DND-41 (cell line): ENCODE data around the gene SEC16B.

ENCODE experiments used
- ATAC-seq: fragments of 200-7000 bp; cut with Tn5 transposase; 3 replicates; pipeline ENCODE4 v1.9.1; 2021; ENCODE audit warnings: low read depth; ENCODE audit not compliant: insufficient read depth
- DNase-seq: peaks from one replicate; pipeline ENCODE4 v3.0.0-alpha.2; 2020
- H2AFZ ChIP-seq: 2 replicates; pipeline ENCODE4 v1.6.0; 2012; ENCODE audit warnings: low read depth, low read length
- H3K27ac ChIP-seq: 2 replicates; pipeline ENCODE4 v1.5.1; 2012; ENCODE audit warnings: low read length, inconsistent platforms
- H3K27me3 ChIP-seq: fragments of 200-600 bp; sonication (generic); 2 replicates; pipeline ENCODE4 v1.6.0; 2012; ENCODE audit warnings: low read length, mild to moderate bottlenecking, inconsistent platforms; ENCODE audit not compliant: insufficient read depth, poor library complexity
- H3K36me3 ChIP-seq: 2 replicates; pipeline ENCODE4 v1.5.1; 2012; ENCODE audit warnings: low read length, inconsistent platforms; ENCODE audit not compliant: insufficient read depth
- H3K4me1 ChIP-seq: 2 replicates; pipeline ENCODE4 v1.5.1; 2012; ENCODE audit warnings: mild to moderate bottlenecking, low read length; ENCODE audit not compliant: insufficient read depth
- H3K4me2 ChIP-seq: 2 replicates; pipeline ENCODE4 v1.6.0; 2012; ENCODE audit warnings: mild to moderate bottlenecking, moderate library complexity, low read length, inconsistent platforms; ENCODE audit not compliant: insufficient read depth
- H3K4me3 ChIP-seq, 2 experiments: fragments of 200-600 bp in 1 of 2; shearing (Covaris generic) in 1 of 2; 2 replicates each; pipeline ENCODE4 v1.5.1; 2012 to 2016; ENCODE audit warnings: inconsistent platforms in 2 of 2, low read length in 2 of 2, mild to moderate bottlenecking in 2 of 2, low read depth in 1 of 2, moderate library complexity in 1 of 2
- H3K79me2 ChIP-seq: 2 replicates; pipeline ENCODE4 v1.6.0; 2012; ENCODE audit warnings: low read length, inconsistent platforms; ENCODE audit not compliant: insufficient read depth
- H3K9ac ChIP-seq: 2 replicates; pipeline ENCODE4 v1.6.0; 2012; ENCODE audit warnings: low read depth, mild to moderate bottlenecking, inconsistent platforms, low read length, moderate library complexity
- H3K9me3 ChIP-seq: 2 replicates; pipeline ENCODE4 v1.5.1; 2012; ENCODE audit warnings: low read length, moderate library complexity, mild to moderate bottlenecking, inconsistent platforms; ENCODE audit not compliant: insufficient read depth, severe bottlenecking
- H4K20me1 ChIP-seq: 2 replicates; pipeline ENCODE4 v1.6.0; 2012; ENCODE audit warnings: low read length; ENCODE audit not compliant: insufficient read depth
- CTCF ChIP-seq: IDR thresholded peaks from 2 replicates; pipeline ENCODE4 v1.5.1; 2012; ENCODE audit warnings: borderline replicate concordance, low read length, moderate library complexity, mild to moderate bottlenecking; ENCODE audit not compliant: poor library complexity, severe bottlenecking; ENCODE audit errors: extremely low read depth
- EZH2 ChIP-seq: IDR thresholded peaks from 3 replicates; pipeline ENCODE4 v1.6.1; 2012; ENCODE audit warnings: borderline replicate concordance, low read depth, mild to moderate bottlenecking, moderate library complexity, low read length, inconsistent platforms; ENCODE audit not compliant: severe bottlenecking

The SEC16B gene

GRCh38 chr1:177984761-177985160 is 14.9 kb upstream of the SEC16B start:
- H3K9me3 ChIP-seq, result no peaks in the 10 kb centered on the region
- DNase-seq (no peak), ATAC-seq (no peak)
- no peak overlapping the region for H3K27ac ChIP-seq
- H3K4me1 ChIP-seq, result no peaks in the 10 kb centered on the region
- H2AFZ ChIP-seq, result no peak overlapping the region
- no peak overlapping the region for H3K4me3 ChIP-seq
- H3K36me3 ChIP-seq, result no peaks in the 10 kb centered on the region
- no peak overlapping the region for H3K4me2 ChIP-seq
- no peak for TF ChIP-seq EZH2
- no peak for TF ChIP-seq CTCF
- no peaks in the 10 kb centered on the region for H3K79me2 ChIP-seq
- H3K27me3 ChIP-seq, result no peaks in the 10 kb centered on the region
- no peaks in the 10 kb centered on the region for H4K20me1 ChIP-seq
- H3K9ac ChIP-seq, result no peak overlapping the region

- Histone ChIP-seq H3K4me3 (no peak overlapping the region), H3K36me3 (no peaks in the 10 kb centered on the region), H3K9me3 (no peaks in the 10 kb centered on the region), H3K27me3 (no peaks in the 10 kb centered on the region), H3K79me2 (no peaks in the 10 kb centered on the region), H2AFZ (no peak overlapping the region), H3K9ac (no peak overlapping the region), H3K4me2 (no peak overlapping the region), H3K27ac (no peak overlapping the region), H3K4me1 (no peaks in the 10 kb centered on the region), H4K20me1 (no peaks in the 10 kb centered on the region)
- ATAC-seq, result no peak
- no peak for DNase-seq
- TF ChIP-seq EZH2 (no peak), CTCF (no peak)
Measured at GRCh38 chr1:177984136-177984525, 14.3 kb upstream of the SEC16B start.

- Histone ChIP-seq H3K27me3 (no peaks in the 10 kb centered on the region), H3K79me2 (no peaks in the 10 kb centered on the region), H3K9me3 (no peaks in the 10 kb centered on the region), H3K36me3 (no peaks in the 10 kb centered on the region), H3K27ac (no peak overlapping the region), H3K4me1 (no peaks in the 10 kb centered on the region), H3K9ac (no peak overlapping the region), H4K20me1 (no peaks in the 10 kb centered on the region), H2AFZ (no peak overlapping the region), H3K4me2 (no peak overlapping the region), H3K4me3 (no peak overlapping the region)
- DNase-seq (no peak), ATAC-seq (no peak)
- TF ChIP-seq CTCF, result no peak
- TF ChIP-seq EZH2, result no peak
Measured at GRCh38 chr1:177983482-177984135, 13.8 kb upstream of the SEC16B start.

GRCh38 chr1:177983077-177983476 is 13.2 kb upstream of the SEC16B start:
- no peak for ATAC-seq
- DNase-seq, result no peak
- H3K9ac ChIP-seq, result no peak overlapping the region

More at GRCh38 chr1:177983077-177983476, 13.2 kb upstream of the SEC16B start:
- H3K27ac ChIP-seq, result no peak overlapping the region
- no peaks in the 10 kb centered on the region for H4K20me1 ChIP-seq
- TF ChIP-seq CTCF, result no peak
- no peak for TF ChIP-seq EZH2
- H3K27me3 ChIP-seq, result no peaks in the 10 kb centered on the region
- H3K36me3 ChIP-seq, result no peaks in the 10 kb centered on the region
- H3K79me2 ChIP-seq, result no peaks in the 10 kb centered on the region
- no peak overlapping the region for H3K4me2 ChIP-seq
- H3K4me3 ChIP-seq, result no peak overlapping the region
- H2AFZ ChIP-seq, result no peak overlapping the region
- no peaks in the 10 kb centered on the region for H3K4me1 ChIP-seq
- H3K9me3 ChIP-seq, result no peaks in the 10 kb centered on the region
